Cerebellar cortex (tissue), 1 donor: ENCODE measurements around the gene THADA.

Experiments used
- DNase-seq: peaks from one replicate; pipeline ENCODE4 v3.0.0-alpha.2; 2015; ENCODE audit warnings: low spot score

THADA gene

GRCh38 chr2:43384143-43384542, 211.7 kb downstream of the THADA start:
- DNase-seq, result no peak

- no peak for DNase-seq
Observed at GRCh38 chr2:43383533-43383932, 212.3 kb downstream of the THADA start.

- no peak for DNase-seq
Observed at GRCh38 chr2:43379494-43379893, 216.3 kb downstream of the THADA start.

GRCh38 chr2:43377327-43377726, 218.5 kb downstream of the THADA start:
- DNase-seq, result no peak

- no peak for DNase-seq
Observed at GRCh38 chr2:43376523-43377198, 219.2 kb downstream of the THADA start.

- no peak for DNase-seq
Observed at GRCh38 chr2:43375746-43376522, 219.9 kb downstream of the THADA start.

GRCh38 chr2:43372416-43373081, 223.3 kb downstream of the THADA start:
- no peak for DNase-seq

GRCh38 chr2:43370705-43371104, 225.1 kb downstream of the THADA start:
- DNase-seq, result no peak

GRCh38 chr2:43370146-43370545, 225.7 kb downstream of the THADA start:
- no peak for DNase-seq

- no peak for DNase-seq
Observed at GRCh38 chr2:43368483-43369385, 227.1 kb downstream of the THADA start.

GRCh38 chr2:43367012-43367782, 228.6 kb downstream of the THADA start:
- no peak for DNase-seq

GRCh38 chr2:43363120-43363519, 232.7 kb downstream of the THADA start:
- no peak for DNase-seq

- no peak for DNase-seq
Observed at GRCh38 chr2:43361286-43361685, 234.6 kb downstream of the THADA start.

GRCh38 chr2:43360137-43360536, 235.7 kb downstream of the THADA start:
- no peak for DNase-seq

GRCh38 chr2:43358410-43359201, 237.2 kb downstream of the THADA start:
- DNase-seq, result no peak

- DNase-seq, result no peak
Observed at GRCh38 chr2:43356774-43357173, 239.1 kb downstream of the THADA start.

GRCh38 chr2:43355399-43355798, 240.4 kb downstream of the THADA start:
- no peak for DNase-seq

- DNase-seq, result no peak
Observed at GRCh38 chr2:43349904-43350303, 245.9 kb downstream of the THADA start.

GRCh38 chr2:43348908-43349661, 246.8 kb downstream of the THADA start:
- DNase-seq, result no peak

GRCh38 chr2:43347746-43348145, 248.1 kb downstream of the THADA start:
- DNase-seq, result no peak
